ENCODE data around the gene GIMAP8.

GIMAP8 gene

GRCh38 chr7:150450491-150451001 is at the start of gene GIMAP8:
Gene GIMAP8 (plus strand): TSS chr7:150450630. CDS start chr7:150466699, 16,069 bp downstream.
- DNase-seq, result peak; percentile 58

- no peak for DNase-seq
Measured at GRCh38 chr7:150400788-150401423, 49.5 kb upstream of the GIMAP8 start.

DNA sequence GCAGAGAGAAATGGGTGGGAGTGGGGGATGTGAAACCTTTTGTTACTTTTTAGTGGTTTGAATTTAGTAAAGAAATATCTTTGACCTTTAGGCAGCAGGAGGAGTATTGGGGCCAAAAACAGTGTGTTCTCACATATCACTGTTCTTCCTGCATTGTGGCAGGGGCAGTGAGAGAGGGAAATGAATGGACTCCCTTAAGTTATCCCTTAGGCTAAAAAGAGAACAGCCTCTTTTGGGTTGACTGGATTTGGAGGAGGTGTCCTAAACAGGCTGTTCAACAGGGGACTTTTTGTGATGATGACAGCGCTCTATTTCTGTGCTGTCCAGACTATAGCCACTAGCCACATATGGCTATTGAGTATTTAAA is 49.0 kb upstream of the GIMAP8 start:
- no peak for DNase-seq

DNA sequence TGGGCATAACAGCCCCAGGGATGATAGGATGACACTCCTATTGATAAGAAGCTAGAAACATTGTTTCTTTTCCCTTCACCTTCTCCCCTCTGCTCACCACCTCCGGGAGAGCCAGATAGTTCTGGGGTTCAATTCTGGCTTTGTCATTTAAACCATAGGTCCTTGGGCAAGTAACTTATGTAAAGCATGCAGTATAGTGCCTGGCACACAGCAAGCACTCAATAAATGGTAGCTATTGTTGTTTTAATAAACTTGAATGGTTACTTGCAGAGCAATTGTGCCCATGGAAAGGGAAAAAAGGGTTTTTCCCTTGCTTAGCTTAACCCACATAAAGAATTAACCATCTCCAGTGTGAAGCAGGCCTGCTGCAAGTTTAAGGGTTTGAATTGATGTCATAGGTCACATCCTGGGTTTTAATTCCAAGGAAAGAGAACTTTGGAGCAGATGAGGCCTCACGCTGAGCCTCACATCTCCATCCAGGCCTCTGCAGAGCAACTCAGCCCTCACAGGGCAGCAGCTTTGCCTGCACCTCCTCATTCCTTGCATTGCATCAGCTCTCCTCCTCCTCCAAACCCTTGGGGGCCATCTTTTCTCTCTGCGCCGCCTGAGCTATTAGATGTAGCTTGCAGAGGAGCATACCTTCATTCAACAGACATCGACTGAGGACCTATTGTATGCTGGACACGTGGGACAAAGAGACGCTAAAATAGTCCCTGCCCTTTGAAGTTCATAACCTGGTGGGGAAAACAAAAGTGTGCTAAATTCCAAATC is 48.4 kb upstream of the GIMAP8 start:
- no peak for DNase-seq

DNA sequence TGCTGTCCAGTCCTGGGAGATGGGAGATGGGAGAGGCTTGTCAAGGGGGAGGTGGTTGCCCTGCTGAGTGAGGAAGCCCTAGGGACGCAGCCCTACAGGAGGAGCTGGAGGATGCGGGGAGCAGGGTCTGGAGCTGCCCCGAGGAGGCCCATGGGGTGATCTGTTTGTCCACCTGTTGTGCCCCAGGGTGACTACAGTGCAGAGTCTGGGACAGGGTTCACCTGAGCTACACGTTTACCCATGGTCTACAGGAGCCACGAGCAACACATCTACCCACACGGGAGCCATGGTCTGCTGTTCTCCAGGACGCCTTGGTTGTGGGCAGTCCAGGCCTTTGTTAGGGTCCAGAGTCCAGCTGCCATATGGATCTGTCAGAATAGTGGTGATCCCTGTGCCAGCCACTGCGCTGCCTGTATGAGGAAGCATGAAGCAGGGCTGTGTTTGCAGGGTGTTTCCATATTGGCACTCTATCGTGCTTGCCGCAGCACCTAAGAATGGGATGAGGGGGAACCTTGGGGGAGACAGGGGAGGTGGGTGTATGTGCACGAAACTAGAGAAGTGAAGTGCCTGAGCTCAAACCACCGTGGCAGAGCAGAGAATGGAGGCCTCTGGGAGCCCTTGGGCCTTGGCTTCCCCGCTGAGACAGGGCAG is 47.6 kb upstream of the GIMAP8 start:
- no peak for DNase-seq

DNA sequence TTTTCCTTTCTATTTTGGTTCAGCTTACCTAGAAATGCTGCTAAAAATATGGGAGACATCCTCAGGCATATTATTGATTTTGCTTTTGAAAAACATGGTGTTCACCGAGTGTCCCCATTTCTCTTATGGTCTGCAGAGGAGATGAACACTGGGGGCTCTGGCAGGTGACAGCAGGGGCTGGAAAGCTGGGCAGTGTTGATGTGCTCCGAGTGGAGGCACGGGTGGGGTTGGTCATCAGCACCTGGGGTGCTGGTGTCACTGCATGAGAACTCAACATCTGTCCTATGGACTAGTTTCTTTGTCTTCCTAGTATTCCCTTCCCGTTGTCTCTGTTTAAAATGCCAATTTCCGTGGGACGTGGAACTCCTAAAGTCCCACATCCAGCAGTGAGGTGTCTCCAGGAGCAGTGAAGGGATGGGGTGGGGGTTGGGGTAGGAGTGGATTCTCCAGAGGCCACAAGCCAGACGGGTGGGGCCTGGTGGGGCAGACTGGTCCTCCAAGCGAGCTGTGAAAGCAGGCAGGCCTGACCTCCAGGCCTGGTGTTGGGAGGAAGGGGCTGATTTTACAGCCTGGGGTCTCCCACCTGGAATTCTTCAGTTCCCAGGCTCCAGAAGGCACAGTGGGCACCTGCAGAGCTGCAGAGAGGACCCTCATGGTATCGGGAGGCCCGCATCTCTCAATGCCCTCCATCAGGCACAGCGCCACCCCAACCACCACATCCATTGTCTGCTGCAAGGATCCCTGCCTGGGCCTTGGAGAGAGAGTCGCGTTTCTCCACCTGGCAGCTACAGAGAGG is 46.9 kb upstream of the GIMAP8 start:
- no peak for DNase-seq

DNA sequence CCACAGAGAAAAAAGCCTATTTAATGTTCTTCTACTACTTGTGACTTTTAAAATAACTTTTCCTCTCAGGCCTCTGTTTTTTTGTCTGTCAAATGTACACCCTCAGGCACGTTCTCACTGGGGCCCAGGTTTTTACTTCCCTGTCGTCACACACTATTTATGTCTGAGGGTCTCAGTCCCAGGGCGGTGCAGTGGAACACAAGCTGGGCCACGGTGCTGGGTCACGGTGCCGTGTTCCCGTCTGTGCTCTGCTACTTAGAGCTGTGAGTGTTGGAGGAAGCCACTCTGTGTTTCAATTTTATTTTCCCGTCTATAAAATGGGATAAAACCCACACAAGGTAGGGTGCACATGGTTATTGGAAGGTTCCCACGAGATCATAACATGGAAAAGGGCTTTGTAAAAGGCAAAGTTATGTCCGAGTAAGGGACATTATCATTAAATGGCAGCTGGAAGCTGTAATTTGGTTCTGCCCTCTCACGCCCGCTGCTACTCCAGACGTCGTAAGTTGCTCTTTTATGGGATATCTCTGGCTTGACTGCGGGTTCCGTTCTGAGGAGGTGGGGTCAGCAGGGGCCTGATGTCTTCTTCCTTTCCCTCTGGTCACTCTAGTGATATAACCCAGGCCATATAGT is 46.1 kb upstream of the GIMAP8 start:
- no peak for DNase-seq

DNA sequence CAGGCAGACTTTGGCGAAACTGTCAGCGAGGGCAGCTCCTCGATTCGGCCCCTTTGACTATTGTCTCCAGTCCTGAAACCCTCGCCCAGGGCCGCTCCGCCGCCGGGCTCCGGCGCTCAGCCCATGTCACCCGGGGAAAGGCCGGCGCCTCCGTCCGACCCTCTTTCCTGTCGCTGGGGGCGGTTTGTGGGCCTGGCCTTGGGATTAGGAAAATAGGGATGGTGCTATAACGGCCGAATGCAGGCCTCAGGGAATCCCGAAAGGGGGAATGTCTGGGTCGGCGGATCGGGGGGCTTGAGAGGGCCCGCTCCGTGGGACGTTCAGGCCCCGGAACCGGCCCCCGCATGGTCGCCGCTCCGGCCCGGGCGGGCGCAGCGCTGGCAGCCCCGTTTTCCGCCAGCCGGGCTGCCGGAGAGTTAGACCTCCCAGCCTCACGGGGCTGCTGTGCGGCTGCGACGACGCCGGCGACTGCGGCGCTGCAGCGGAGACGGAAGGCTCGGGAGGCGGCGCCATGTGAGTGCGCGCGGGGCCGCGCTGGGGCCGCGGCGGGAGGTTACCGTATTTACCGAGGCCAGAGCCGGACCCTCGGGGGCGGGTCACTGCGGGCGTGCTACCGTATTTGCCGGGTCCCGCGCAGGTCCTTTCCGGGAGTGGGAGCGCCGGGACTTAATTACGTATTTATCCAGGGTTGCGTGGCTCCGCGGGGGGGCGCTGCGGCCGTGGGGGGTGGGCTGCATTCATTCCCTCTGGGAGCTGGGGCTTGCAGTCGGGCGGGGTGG is 45.4 kb upstream of the GIMAP8 start:
- peak; percentile 73 for DNase-seq

GRCh38 chr7:150405584-150406311 is 44.7 kb upstream of the GIMAP8 start:
- peak; percentile 17 for DNase-seq

- DNase-seq, result no peak
Measured at GRCh38 chr7:150406312-150406566, 44.2 kb upstream of the GIMAP8 start.

DNA sequence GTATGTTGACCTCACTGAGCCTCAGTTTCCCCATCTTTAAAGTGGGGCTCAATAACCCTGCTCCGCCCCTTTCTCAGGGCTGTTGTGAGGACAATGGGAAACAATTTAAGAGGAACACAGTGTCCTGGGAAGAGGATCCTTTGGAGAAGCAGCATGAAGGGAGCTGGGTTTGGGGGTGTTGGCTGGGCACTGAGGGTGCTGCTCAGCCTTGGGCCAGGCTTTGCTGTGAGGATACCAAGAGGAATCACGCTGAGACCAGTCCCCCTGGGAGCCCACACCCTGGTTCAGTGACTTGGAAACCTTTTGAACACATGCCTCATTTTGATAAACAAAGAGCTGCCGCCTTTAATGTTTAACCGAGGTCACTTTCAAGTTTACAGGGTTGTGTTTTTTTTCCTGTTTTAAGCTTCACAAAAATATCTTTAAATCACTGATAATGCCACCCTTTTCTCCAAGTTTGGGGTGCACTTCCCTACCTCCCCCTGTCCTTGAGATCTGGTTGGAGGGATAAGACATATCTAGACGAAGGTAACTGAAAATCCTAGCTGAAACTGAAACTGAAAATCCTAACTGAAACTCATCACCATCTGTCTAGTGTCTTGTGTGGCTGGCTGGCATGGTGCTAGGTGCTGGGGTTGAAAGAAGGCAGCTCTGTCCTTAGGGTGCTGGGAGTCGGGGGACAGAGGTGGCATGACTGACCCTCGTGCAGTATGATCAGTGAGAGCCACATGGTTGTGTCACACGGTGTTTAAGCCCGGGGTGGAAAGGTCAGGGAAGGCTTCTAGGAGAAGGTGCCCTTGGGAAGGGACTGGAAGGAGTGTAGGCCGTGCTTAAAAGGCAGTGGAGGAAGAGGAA is 43.6 kb upstream of the GIMAP8 start:
- DNase-seq, result peak; percentile 30

GRCh38 chr7:150407588-150408392 is 42.6 kb upstream of the GIMAP8 start:
- no peak for DNase-seq

DNA sequence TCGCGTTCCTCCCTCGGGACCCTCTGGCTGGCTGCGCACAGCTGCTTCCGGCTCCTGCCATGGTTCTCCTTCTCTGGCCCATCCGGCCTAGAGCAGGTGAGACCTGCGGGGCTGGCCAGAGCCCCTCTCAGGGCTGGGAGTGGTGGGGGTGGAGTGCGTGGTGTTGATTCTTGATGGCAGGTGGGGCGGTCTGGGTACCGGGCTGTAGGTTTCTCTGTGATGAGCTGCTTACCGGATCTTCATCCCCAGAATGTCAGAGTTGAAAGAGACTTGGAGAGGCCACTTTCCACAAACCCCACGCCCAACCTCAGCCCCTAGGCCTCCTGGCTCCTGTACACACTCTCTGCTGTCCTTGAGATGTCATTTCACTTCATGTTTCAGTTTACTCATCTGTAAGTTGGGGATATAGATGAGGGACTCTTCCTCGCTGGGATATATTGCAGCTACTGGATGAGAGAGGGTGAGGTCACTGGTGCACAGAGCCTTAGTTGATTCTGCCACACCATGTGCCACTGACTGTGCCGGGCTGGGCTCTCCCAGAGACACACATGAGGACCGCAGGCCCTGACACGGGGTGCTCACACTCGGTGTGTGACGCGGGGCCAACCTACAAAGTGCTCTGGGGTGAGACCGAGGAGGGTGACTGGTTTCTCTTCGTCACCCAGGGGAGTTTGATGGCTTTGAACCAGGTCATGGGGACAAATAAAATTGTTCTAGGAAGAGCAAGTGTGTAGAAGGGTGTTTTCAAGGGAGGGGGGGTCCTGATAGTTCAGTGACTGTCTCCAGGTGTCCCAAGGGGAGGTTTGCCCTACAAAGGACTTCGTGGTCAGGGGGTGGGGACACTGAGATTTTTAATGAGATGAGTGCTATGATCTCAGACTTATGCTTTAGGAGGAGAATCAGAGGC is 41.8 kb upstream of the GIMAP8 start:
- DNase-seq, result no peak

- DNase-seq, result no peak
Measured at GRCh38 chr7:150409300-150410030, 41.0 kb upstream of the GIMAP8 start.

GRCh38 chr7:150410131-150410530 is 40.3 kb upstream of the GIMAP8 start:
- DNase-seq, result no peak

GRCh38 chr7:150410680-150411346 is 39.6 kb upstream of the GIMAP8 start:
- DNase-seq, result no peak

DNA sequence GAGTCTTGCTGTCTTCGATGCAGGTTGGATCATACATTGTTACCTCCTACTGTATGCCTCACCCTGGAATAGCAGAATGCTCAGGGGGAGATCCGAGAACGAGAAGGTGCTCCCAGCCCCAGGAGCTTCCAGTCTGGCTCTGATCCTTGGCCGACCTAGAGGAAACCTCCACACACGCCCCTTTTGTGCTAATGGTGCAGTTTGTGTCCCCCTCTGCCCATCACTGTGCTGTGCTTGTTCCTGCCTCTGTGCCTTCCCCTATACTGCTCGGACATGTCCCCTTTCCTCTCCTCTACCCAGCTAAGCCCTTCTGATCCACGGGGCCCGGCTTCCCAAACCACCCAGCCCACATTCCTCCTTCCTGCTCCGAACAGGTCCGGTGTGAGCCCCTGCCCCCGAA is 38.8 kb upstream of the GIMAP8 start:
- no peak for DNase-seq

All from stimulated activated CD4-positive, alpha-beta T cell treated with anti-CD3 and anti-CD28 coated beads, Interleukin-4, amount 100 ng/mL, for 1 hour (primary cell).